ENCODE measurements around the gene HACE1.
"Not testable (repeated sequence)": the region's sequence is repeated elsewhere in the genome, so short reads cannot be mapped to it uniquely, and the experiment has no call there.

The HACE1 gene

GRCh38 chr6:104737567-104737966, 122.2 kb downstream of the HACE1 start:
- DNase-seq (ENCODE audit: low spot score), result not testable (repeated sequence)

DNA sequence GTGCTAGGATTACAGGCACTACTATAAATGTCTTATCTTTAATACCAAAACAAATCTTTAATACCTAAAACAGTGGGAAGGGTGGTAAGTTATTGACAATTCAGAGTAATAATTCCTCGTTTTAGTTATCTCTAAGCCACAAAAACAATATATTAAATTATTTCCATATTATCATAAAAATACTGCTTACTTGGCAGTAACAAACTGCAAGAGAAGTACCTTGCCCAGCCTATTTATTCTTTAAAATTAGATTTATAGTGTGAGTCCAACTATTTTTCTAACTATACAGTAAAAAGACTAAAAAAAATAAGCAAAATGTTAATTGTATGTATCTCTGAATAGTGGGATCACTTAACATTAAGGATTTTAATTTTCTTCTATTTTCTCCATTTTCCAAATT, 123.2 kb downstream of the HACE1 start:
- DNase-seq (ENCODE audit: low spot score), result no peak

- no peak for DNase-seq (ENCODE audit: low spot score)
Observed at GRCh38 chr6:104730450-104730849, 129.3 kb downstream of the HACE1 start.

DNA sequence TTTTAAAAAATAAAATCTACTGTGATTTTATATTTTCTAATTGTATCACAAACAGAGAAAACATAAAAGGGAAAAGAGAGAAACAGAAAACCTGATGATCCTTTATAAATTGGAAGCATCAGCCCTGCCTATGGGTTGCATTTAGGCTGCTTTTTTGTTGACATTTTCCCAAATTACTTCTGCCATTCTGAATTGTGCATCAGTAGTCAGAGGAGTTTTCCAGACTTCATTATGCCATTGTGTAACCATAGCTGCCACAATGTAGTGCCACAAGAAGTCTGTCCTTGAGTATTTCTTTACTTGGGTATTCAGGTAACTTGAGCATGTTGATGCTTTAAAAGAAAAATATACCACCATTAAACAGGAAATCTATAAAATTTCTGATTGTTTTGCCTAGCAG, 130.3 kb downstream of the HACE1 start:
- no peak for DNase-seq (ENCODE audit: low spot score)

DNA sequence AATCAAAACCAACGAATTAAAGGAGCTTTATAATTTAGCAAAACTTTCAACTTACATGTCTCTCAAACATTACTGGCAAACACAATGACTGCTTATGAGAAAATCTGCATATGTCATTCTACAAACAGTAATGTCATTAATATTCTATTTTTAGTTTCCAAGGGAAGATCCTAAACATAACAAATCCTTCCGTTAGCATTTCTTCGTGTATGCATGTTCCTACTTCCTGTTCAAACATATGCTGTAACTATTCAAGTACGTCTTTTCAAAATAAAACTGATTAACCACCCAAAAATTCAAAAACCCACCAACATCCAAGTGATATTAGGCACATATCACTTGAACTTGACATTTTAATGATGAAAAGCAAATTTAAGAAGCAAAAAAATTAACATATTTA, 131.3 kb downstream of the HACE1 start:
- DNase-seq (ENCODE audit: low spot score), result no peak

GRCh38 chr6:104718672-104719071, 141.0 kb downstream of the HACE1 start:
- no peak for DNase-seq (ENCODE audit: low spot score)

GRCh38 chr6:104716858-104717257, 142.9 kb downstream of the HACE1 start:
- no peak for DNase-seq (ENCODE audit: low spot score)

DNA sequence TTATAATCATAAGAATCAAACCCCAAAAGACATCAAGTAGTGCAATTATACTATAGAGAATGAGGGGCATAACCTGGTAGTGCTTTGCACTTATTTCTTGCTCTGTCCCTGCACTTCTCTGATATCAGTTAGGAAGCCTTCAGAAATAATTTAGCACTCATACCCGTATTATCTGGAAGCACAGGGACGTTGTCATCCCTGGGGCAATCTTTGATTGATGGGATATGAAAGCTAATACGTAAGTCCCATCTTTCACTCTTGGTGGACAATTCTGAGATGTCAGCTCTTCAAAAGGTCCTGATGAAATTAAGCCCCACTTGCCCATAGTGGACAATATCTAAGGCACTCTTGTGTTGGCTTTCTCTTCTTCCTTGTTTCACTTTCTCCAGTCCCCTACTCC, 144.9 kb downstream of the HACE1 start:
- DNase-seq (ENCODE audit: low spot score), result no peak

DNA sequence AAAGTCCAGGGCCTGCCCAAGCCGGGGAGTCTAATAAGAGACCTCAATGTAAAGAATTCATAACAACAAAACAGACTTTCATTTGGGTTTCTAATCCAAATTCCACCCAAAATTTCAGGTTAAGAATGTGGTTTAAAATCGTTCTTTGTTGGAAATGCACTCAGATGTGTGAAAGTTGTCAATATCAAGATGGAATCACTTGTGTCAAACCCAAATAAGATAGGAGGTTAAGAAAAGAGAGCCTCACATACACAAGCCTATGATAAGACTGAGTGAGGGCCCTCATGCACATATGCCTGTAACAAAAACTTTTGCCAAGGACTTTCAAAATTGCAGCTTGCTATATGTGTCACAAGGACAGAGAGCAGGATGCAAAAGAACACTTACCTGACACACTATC, 145.7 kb downstream of the HACE1 start:
- no peak for DNase-seq (ENCODE audit: low spot score)

- peak; percentile 51 for DNase-seq (ENCODE audit: low spot score)
Observed at GRCh38 chr6:104711371-104711770, 148.3 kb downstream of the HACE1 start.

- DNase-seq (ENCODE audit: low spot score), result no peak
Observed at GRCh38 chr6:104710543-104711335, 149.0 kb downstream of the HACE1 start.

DNA sequence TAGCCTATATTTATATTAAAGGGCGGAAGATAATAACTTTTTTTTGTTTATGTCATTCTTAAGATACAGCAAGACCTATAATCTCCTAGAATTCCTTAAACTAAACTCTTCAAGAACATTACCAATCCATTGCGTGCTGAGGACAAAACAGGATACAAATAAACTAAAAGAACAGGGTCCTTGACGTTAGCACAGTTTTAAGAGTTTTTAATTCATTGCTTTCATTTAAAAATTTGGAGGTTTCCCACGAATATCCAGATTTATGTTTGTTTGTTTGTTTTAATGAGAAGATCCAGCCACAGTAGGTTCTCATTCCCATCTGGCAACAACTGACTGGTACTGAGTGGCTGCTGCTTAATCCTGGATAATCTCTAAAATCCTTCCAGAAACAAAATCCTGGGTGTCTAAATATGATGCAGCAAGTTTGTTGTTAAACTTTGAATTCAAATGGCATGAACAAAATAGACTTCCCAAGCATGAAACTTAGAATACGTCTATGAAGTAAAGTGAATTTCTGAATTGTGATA, 153.7 kb downstream of the HACE1 start:
- DNase-seq (ENCODE audit: low spot score), result no peak

GRCh38 chr6:104705095-104705707, 154.5 kb downstream of the HACE1 start:
- DNase-seq (ENCODE audit: low spot score), result no peak

- DNase-seq (ENCODE audit: low spot score), result no peak
Observed at GRCh38 chr6:104704191-104704590, 155.5 kb downstream of the HACE1 start.

GRCh38 chr6:104702126-104702841, 157.4 kb downstream of the HACE1 start:
- no peak for DNase-seq (ENCODE audit: low spot score)

GRCh38 chr6:104700371-104701185, 159.1 kb downstream of the HACE1 start:
- DNase-seq (ENCODE audit: low spot score), result no peak

DNA sequence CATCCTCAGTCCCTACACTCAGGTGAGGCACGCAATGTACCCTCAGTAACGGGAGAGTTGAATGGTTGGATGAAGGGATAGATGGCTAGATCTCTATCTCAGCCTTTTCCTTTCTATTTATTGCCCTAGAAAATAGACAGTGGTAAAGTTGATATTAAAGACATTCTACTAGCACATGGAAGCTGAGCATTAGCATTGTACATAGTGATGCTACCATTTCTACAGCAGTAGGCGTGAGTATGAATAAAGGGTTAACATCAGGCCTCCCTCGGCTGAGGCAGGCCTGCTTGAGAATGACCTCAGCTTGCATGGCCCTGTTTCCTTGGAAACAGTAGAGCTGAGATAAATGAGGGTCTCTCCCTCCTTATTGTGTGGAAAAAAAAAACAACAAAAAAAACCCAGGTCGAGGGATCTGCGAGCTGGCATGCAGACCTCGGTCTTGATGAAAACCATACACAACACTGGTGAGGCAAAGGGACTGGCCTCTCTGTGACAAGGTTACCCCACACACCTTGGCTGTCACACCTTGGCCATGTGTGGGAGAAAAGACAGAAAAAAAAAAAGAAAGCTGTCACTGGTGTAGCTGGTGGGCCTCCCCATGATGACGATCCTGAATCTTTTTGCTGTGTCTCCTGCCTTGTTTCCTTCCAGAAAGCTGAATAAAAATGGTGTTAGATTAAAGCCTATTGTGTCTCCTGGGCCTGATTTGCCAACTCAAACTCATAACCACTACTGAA, 160.0 kb downstream of the HACE1 start:
- no peak for DNase-seq (ENCODE audit: low spot score)

DNA sequence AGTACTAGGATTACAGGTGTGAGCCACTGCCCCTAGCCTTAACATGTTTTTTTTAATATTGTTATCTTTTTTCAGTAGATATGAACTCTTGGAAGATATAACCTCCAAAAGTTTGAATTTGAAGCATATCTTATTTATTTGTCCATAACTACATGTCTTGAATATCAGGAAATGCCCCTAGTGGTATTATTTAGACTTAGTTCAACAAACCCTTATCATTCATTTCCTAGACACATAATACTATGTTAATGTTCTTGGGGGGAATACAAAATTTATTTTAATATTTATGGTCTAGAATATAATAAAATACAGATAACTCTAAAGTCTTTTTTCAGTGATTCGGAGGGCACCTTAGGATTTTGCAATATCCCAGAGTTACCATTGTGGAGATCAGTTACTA, 160.7 kb downstream of the HACE1 start:
- DNase-seq (ENCODE audit: low spot score), result no peak

GRCh38 chr6:104692008-104692407, 167.7 kb downstream of the HACE1 start:
- DNase-seq (ENCODE audit: low spot score), result no peak

DNA sequence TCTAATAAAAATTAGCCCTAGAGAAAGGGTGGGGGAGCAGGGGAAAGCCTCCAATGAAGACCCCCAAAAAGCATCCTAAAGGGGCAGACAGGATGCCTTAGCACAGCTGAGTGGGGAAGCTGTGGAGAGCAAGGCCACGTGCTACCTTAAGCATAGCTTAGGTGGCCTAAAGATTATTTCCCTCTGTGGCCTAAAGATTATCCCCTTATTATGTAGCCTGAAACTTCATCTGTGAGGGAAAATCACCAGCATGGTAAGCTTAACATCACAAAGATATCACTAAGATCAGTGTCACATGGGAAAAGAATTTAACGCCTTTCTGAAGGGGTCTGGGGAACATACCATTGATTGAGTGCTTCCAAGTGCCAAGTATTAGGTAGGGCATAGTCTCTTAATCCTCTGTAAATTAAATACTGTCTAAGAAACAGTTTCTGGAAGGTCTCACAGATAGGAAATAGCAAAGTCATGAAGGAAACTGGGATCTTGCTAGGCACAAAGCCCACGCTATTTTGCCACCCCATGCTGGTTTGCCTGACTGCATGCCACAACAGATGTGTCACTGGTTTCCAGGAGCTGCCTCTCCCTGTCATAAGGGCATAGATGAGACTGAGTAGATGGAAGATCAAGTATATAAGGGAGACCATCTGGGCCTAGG, 170.0 kb downstream of the HACE1 start:
- DNase-seq (ENCODE audit: low spot score), result no peak

Data from RKO (cell line).